ENCODE measurements around the gene TEKT2. TPM values are rescaled to one million over a fixed set of nuclear protein-coding genes. Genes with fewer than 3 reads are reported as not detected.

TEKT2 gene
- total and polyA plus RNA-seq, 2 donors (not counting 3 experiments of a cell fraction or from before 2014, with no cell fraction given) = 0.38 to 0.61 TPM

- H3K9me1 ChIP-seq (replicated peaks; ENCODE audit: control insufficient read depth, extremely low read depth, insufficient read depth, low read length) = no peaks in the 10 kb centered on the region
- no peak for TF ChIP-seq CTCF (IDR thresholded peaks at IDR 0.05; ENCODE audit: extremely low read depth in 1 of 2, insufficient read depth in 1 of 2, low read depth in 1 of 2, low read length in 2 of 2)
- no peak for TF ChIP-seq EZH2 (IDR thresholded peaks at IDR 0.05; ENCODE audit: borderline replicate concordance, low read depth, low read length, severe bottlenecking)
- no peak for TF ChIP-seq FOS (IDR thresholded peaks at IDR 0.05; ENCODE audit: borderline replicate concordance, insufficient read depth, low read length)
- TF ChIP-seq, protein P1, sequence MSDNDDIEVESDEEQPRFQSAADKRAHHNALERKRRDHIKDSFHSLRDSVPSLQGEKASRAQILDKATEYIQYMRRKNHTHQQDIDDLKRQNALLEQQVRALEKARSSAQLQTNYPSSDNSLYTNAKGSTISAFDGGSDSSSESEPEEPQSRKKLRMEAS (IDR thresholded peaks at IDR 0.05; ENCODE audit: insufficient read depth, insufficient read length) = no peak
- TF ChIP-seq MYC (IDR thresholded peaks at IDR 0.05; ENCODE audit: low read depth, low read length) = no peak
- TF ChIP-seq GATA2 (IDR thresholded peaks at IDR 0.05; ENCODE audit: insufficient read depth, insufficient read length, low read depth, low read length) = no peak
- TF ChIP-seq POLR2AphosphoS5 (IDR thresholded peaks at IDR 0.05; ENCODE audit: insufficient read depth, low read depth, low read length) = no peak
- no peak for TF ChIP-seq POLR2A (IDR thresholded peaks at IDR 0.05; ENCODE audit: low read depth, low read length)
- TF ChIP-seq JUN (IDR thresholded peaks at IDR 0.05; ENCODE audit: borderline replicate concordance, insufficient read depth, insufficient read length, low read depth) = no peak
- FAIRE-seq (no peak), DNase-seq (ENCODE audit: low read depth, low spot score) (no peak)
- H4K20me1 ChIP-seq (replicated peaks; ENCODE audit: control insufficient read depth, extremely low read depth, insufficient read depth, low read length) = no peaks in the 10 kb centered on the region
- no peaks in the 10 kb centered on the region for H3K27me3 ChIP-seq (ENCODE audit: control insufficient read depth in 2 of 2, insufficient read depth in 2 of 2, low read length in 2 of 2)
- H3K9me3 ChIP-seq (replicated peaks; ENCODE audit: control insufficient read depth, insufficient read depth, low read length) = no peaks in the 10 kb centered on the region
- H3K27ac ChIP-seq (ENCODE audit: insufficient read depth, low read depth, low read length) = no peak overlapping the region
- POLR2A ChIA-PET = no interaction called here
- CTCF ChIA-PET = interaction anchor here (1.3 to 13.8 kb wide), 4 partner anchors 9 to 194 kb away, joined by 5 to 233 read pairs (median 8); no protein-coding TSS in a partner anchor
- BruUV-seq (replicated peaks) = no TSS peak
- no peak overlapping the region for H3K9ac ChIP-seq (replicated peaks; ENCODE audit: extremely low read depth, insufficient read depth, low read length)
- H3K79me2 ChIP-seq (ENCODE audit: control insufficient read depth, insufficient read depth, low read length) = no peaks in the 10 kb centered on the region
- H3K36me3 ChIP-seq (ENCODE audit: control insufficient read depth in 2 of 2, extremely low read depth in 1 of 2, insufficient read depth in 2 of 2, low read length in 2 of 2) = no peaks in the 10 kb centered on the region
- no peak overlapping the region for H3K4me3 ChIP-seq (replicated peaks in 1 of 3; ENCODE audit: insufficient read depth in 1 of 3, low read depth in 1 of 3, low read length in 3 of 3)
- intact Hi-C loops (cut with micrococcal nuclease) (no loop called here), dilution Hi-C loops (cut with MboI; ENCODE audit: extremely low pct_ligation_motif_present, low sequenced_read_pairs) (no loop called here)
- H3K4me1 ChIP-seq (ENCODE audit: control insufficient read depth, extremely low read depth, insufficient read depth, low read length) = no peaks in the 10 kb centered on the region
- no peak overlapping the region for H3K4me2 ChIP-seq (ENCODE audit: insufficient read depth, low read length)
- no peak overlapping the region for H2AFZ ChIP-seq (ENCODE audit: low read depth, low read length)
These were observed 22.4 kb downstream of the TEKT2 start for GRCh38 chr1:36106269-36106668.
